GM19467 (cell line): ENCODE results near the gene LYRM2.
A peak's percentile ranks its signal among the peaks of the same experiment; 100 is the strongest.

Source experiments
- ATAC-seq: cut with Tn5 transposase; IDR thresholded peaks from one replicate; pipeline ENCODE4 v1.9.1; 2021; ENCODE audit warnings: mild to moderate bottlenecking, moderate library complexity; ENCODE audit not compliant: unreplicated experiment

LYRM2 gene

DNA sequence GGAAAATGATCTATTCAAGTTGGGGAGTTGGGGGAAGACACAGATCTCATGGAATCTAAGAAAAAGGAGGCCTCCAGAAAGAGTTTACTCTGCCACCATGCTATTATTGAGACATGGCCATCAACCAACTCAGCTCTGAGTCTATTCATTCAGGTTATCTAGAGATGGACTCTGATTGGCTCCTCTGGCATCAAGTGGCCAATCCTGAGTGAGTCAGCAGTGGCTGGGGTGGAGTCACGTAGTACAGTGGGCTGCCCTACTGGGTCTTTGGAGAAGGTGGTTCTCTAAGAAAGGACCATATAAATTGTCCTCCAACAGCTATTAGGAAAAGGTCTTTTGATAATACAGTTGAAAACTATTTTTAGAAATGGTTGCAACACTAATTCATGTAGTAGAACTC, 42.1 kb downstream of the LYRM2 start:
- no peak for ATAC-seq

GRCh38 chr6:89596056-89596455, 42.5 kb downstream of the LYRM2 start:
- ATAC-seq: peak; percentile 76

DNA sequence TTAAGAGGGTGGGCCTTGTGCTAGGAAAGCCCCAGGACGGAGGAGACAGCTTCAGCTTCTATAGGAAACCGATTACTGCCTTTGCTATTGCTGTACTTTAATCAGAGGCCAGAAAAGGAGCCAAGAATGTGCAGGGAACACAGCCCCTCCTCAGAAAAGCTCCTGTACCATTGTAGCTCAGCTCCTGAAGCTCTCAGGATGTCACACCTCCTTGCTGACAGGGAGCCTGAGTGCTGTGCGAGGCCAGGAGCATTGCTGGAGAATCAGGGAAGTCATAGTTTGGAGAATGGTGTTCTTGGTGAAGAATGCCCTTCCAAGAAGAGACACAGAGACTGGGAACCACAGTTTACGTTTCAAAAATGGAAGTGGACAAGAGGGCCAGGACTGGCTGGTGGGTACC, 46.8 kb downstream of the LYRM2 start:
- no peak for ATAC-seq

GRCh38 chr6:89590133-89590532, 48.4 kb downstream of the LYRM2 start:
- ATAC-seq: no peak

DNA sequence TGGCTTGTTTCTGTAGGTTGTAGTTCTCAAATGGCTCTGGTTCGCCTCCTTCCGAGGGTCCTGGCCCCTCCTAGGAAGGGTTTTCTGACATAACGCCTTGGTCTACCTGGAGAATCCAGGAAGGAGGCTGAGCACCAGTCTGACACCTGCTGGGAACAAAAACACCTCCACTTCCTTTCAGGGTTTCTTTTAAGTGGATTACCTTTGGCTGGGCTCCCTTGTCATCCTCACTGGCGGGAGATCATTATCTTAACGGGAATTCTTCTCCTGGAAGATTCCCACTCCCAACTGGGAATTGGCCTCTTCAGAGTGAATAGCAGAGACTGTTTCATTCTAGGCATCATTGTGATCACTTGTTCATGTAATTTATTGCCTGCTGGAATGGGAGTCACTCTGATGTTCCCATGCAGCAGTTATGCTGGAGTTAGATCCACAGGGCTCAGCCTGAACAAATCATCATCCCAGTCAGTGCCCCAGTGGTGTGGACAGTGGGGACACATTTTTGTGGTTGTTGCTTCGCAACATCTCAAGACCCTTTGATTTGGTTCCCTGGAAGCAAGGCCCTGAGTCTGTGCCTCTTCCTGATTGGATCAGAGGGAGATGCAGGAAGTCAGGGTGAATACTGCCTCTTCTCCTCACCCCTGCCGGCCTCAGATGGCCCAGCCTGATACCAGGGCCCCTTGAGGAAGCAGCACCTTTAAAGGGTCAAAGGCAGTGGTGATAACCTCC, 49.1 kb downstream of the LYRM2 start:
- ATAC-seq: no peak

GRCh38 chr6:89585154-89585553, 53.4 kb downstream of the LYRM2 start:
- ATAC-seq: no peak

GRCh38 chr6:89584539-89584938, 54.0 kb downstream of the LYRM2 start:
- no peak for ATAC-seq

- ATAC-seq: no peak
These were observed 55.0 kb downstream of the LYRM2 start for GRCh38 chr6:89583559-89583958.

DNA sequence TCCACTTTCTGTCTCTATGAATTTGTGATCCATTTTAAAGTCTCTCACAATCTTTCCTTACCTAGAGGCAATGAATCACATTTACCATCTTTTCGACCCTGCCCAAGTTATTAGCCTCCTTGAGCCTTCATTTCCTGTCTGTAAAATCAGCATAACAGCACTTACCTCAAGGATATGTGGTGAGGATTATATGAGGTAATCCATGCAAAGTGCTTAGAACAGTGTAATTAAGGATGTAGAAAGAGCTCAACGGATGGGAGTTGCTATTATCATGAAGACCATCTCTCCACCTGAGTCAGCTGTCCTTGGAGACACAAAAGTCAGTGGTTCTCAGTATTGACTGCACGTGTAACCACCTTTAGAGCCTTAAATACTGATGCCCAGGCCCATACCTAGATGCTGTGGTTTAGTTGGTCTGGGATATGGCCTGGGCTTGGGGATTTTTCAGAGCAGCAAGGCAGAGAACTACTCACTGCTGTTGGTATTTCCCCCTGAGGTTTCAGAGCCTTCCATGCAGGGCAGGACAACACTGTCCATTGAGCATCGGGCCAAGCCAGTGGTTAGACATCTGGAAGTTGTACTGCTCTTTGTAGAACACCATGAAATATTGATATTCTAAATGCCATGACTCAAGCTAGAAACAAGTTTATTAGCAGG, 55.8 kb downstream of the LYRM2 start:
- no peak for ATAC-seq

DNA sequence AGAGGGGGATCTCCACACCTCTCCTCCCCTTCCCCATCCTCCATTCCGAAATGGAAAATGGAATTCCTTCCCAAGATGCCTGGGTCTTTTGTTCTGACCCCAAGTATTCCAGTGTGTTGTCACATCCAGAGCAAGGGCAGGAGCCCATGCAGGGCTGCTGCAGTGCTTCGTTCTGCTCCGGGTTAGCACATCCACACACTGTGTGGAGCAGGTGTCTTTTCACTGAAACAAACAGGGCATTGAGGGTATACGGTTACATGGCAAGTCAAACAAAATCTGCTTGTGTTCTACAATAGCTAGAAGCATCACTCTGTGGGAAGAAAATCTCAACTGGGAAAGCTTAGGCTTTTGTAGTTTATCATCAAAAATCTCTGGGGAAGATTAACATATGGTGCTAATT, 56.9 kb downstream of the LYRM2 start:
- ATAC-seq: no peak

- no peak for ATAC-seq
These were observed 57.4 kb downstream of the LYRM2 start for GRCh38 chr6:89580997-89581666.

GRCh38 chr6:89575562-89575960, 63.0 kb downstream of the LYRM2 start:
- ATAC-seq: no peak

DNA sequence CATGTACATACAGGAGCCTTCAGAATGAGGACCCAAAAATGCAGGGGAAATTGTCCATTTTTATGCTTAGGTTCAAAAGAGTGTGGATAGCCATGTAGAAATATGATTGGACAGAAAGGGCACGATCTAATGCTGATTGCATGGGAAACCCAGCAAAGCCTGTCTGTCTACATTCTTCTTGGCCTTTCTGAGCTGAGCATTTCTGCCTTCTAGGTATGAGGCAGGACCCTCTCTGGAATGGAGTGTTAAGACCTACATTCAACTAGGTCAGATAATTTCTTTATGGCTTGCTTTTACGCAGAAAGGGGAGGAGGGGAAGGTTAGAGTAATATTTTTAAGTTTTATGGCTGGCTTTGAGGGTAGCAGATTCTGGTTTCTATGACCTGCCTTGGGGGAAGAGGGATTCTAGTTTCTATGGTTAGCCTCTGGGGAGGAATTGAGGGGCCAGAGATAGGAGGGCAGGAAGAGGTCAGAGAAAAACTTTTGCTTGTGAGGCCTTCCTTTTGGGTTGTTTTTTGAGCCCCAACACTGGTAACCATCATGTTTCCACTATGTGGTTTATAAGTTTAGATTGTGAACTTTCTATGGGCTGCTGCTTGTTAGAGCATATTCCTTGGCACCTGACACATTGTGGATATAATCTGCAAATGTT, 63.5 kb downstream of the LYRM2 start:
- no peak for ATAC-seq

DNA sequence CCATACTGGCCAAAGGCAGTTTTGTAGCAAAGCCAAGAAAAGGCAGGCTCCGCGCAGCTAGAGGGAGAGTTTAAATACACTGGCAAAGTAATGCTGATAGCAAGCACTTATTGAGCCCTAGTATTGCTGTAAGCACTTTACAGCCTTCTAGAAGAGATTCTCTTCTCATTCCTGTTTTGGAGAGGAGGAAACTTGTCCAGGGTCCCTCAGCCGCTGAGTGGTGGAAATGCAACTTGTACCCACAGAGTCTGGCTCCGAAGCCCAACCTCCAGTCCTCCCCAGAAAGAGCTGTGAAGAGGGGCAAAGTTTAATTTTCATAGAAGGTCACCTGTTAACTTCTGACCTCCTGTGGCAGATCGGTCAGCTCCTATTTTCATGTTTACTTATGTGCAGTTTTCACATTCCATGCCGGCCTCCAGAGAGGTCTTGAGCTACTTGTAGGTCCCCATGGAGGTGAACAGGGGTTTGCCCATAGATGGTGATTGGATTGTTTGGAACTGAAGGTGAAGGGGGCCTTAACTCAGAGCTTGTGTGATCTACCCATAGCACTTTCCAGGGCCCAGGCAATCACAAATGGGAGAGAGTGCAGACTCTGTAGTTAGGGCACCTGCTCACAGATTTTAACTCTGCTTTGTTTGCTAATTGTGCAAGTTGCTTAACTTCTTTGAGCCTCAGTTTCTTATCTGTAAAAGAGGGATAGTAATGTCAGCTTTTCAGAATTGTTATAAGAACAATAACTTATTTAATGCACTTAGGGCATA, 70.7 kb downstream of the LYRM2 start:
- no peak for ATAC-seq

DNA sequence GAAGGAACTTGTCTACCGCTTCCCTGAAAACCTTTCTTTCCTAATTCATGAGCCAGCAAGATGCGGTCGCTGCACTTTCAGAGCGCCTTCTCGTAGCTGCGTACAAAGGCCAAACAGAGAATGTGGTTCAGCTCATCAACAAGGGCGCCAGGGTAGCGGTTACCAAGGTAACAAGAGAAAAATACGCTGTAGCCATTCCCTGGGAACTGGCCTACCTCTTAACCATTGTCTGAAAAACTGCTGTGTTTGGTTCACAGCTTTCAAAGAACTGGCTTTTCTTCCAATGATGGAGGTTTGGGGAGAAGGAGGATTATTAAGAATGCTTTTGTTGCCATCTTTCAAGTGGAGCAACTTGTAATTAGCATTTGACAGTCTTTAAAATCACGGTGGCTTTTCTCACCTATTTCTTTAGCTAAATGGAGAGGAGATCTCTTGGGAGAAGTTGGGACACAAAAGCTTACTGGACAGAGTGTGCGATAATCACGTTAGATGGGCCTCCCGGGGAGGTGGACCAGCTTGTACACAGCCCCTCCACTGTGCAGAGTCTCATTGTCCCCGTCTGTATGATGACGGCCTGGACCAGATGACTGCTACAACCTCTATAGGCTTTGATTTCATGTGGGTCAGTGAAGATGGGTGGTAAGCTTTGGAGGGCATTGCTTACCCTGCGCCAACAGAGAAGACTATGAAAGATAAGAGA, 71.5 kb downstream of the LYRM2 start:
- no peak for ATAC-seq

- no peak for ATAC-seq
These were observed 72.3 kb downstream of the LYRM2 start for GRCh38 chr6:89566008-89566800.

- no peak for ATAC-seq
These were observed 73.7 kb downstream of the LYRM2 start for GRCh38 chr6:89564752-89565427.

DNA sequence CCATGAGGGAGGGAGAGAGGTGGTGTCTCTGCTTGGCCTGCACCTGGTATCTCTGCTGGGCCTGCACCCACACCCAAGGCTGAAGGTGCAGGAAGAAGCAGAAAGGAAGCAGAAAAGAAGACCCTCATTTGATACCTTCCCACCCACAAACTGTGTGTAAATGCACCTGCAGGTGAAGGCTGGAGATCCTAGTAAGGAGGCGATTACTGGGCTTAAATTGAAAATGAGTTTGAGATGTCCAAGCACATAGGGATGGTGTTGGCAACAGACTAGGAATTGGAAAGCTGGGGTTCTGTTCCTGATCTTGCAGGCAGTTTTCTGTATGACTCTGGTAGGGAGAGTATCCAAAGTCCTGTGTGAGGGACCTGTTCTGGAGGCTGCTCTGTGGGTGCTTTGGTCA, 74.7 kb downstream of the LYRM2 start:
- ATAC-seq: no peak
